Activated CD4-positive, alpha-beta T cell treated with anti-CD3 and anti-CD28 coated beads for 48 hours (primary cell): ENCODE data around the gene LMF2.
A peak's percentile ranks its signal among the peaks of the same experiment; 100 is the strongest.

Experiments used
- DNase-seq: peaks from one replicate; pipeline ENCODE4 v3.0.0-alpha.2; 2020

The LMF2 gene

DNA sequence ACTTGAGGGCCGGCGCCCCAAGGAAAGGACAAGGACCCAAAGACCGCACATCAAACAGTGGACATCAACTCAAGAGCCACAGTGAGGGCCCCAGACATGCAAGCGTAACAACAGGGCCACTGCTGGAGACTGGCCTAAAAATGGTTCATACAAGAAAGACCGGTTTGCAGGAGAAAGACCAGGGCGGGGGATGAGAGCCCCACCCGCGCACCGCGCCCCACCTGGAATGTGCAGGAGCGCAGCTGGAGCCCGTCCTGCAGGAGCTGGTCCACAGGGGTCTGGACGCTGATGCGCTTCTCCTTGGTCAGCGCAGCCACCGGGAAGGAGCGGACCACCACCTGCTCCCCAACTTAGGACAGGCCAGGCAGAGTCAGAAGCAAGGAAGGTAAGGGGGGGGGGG lies 46.6 kb downstream of the LMF2 start:
- DNase-seq, result no peak

DNA sequence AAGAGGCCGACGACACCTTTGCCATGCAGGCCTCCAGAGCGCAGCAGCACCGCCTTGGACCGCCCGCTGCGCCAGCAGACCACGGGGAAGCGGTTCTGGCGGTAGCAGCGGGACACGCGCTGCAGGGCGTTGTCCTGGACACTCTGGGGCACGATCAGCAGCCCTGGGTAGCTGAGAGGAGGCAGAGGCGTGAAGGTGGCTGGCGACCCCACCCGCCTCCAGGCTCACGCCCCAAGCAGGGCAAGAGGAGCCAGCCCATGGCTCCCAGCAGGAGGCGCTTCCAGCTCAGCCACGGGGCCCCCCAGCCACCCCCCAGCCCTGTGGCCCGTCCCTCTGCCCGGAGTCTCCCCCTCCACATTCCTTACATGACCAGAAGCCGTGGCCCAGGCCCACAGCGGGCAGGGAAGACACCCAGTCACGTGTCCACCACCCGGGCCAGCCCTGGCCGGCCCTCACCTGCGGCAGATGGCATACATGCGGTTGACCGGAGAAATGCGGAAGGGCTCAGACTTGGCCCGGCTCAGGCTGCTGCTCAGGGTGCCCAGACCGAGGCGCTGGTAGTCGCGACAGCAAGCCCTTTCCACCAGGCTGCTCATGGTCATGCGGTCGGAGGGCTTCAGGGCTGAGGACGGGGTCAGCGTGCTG lies 47.9 kb downstream of the LMF2 start:
- DNase-seq, result no peak

DNA sequence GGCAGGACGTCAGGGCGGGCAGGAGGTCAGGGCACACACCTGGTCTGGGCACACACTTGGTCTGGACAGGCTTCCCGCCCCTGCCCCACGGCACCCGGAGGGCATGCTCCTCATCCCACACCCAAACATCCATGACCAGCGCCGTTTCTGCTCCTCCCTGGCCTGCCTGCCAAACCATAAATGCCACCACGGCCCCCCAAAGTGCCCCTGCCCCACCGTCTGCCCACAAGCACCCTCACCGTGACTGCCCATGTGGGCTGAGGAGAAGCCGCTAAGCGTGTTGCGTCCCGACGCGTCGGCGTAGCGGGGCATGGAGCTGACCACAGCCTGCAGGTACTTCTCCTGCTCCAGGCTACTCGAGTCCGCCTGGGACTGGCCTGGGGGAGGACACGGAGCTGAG lies 48.5 kb downstream of the LMF2 start:
- no peak for DNase-seq

DNA sequence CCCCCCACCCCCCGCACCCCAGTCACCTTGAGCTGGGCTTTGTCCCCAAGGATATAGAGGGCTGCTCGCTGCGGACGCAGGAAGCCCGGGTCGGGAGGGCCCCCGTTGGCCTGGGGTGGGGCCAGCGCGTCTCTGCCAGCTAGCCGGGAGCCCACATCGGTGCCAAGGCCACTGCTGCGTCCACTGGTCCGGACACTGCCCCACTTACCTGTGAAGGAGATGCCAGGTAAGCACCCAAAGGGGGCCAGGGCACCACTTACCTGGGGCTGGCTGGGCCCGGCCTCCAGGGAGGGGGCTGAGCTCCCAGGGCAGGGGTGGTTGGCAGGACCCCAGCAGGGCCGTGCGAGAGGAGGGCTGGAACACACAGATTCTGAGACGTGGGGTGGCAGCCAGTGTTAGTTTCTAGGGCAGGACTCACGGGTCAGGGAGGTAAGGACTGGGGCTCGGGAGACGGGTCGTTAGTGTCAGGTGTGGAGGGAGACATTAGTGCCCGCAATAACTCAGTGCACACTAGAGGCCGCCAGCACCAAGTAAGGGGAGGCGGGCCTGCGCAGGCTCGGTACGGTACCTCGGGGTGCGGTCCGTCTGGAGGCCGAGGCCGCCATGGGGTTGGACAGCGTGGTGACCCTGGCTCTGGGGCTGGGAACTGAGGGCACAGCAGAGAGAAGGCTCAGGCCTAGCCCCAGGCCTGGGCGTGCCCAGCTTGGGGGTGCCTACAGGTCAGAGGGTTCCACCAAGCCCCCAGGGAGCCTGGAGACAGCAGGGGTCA lies 50.9 kb downstream of the LMF2 start:
- DNase-seq, result peak; percentile 35

DNA sequence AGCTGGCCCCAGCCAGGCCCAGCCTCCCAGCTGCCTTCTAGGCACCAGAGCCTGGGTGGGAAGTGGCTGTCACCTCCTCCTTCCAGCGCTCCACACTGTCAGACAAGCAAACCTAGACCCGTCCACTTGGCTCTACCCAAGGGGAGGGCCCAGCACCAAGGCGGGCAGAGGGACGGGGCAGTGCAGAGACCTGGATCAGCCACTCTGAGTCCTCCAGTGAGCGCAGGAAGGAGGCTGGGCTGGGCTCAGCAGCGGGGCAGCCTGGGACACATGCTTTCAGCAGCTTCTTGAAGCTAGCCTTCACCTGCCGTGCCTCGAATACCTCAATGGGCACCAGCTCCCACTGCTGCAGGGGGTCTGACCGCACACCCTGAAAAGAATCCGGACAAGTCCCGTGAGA lies 51.5 kb downstream of the LMF2 start:
- no peak for DNase-seq

DNA sequence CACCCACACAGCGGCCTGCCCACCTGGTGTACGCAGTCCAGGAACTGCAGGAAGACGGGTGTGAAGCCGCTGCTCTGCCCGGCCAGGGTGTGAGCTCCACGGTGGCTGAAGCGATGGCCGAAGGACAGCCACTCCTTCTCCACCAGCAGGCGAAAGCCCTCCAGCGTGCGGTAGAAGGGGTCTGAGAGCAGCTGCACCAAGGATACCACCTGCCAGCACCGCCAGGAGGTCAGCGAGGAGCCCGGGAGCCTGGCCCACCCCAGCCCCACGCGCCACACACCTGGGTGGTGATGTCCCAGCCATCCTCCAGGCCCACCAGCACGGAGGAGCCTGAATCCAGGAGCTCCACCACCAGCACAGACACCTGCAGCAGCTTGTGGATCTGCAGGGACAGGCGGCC lies 52.3 kb downstream of the LMF2 start:
- DNase-seq, result no peak

DNA sequence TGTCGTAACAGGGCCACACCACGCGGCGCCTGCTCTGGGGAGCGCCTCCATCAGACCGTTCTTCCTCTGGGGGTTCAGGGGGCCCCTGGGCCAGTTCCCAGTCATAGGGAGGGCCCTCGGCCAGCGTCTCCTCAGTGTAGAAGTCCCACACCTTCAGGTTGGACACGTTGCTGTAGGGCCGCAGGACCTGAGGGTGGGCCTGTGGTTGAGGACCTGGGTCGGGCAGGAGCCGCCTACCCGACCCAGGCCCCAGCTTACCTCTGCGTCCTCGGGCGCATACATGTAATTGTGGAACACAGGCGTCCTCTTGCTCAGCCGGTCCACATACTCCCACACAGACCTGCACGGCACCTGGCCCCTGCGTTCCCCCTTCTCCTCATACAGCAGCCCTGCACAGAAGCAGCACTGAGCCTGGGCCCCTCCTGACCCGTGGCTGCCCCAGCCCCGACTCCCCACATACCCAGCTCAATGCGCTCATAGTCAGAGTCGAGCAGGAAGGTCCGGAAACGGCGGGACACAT lies 52.9 kb downstream of the LMF2 start:
- DNase-seq, result no peak
